GM23338 (cell line): Measurements from ENCODE around the gene TMTC2.

ENCODE experiments used
- CTCF ChIP-seq, 2 experiments: fragments of 200-600 bp in 1 of 2; sonication (generic) in 1 of 2; conservative IDR thresholded peaks; 2 replicates each; pipeline versions ENCODE4 v1.5.1 to v1.6.1; 2016 to 2017; ENCODE audit warnings: antibody characterized with exemption in 2 of 2, low read depth in 2 of 2, mild to moderate bottlenecking in 2 of 2, moderate library complexity in 1 of 2
- EZH2 ChIP-seq: fragments of 200-600 bp; sonication (generic); IDR thresholded peaks from one replicate; pipeline ENCODE4 v1.8.0; 2017; ENCODE audit warnings: antibody characterized with exemption, mild to moderate bottlenecking, low read depth; ENCODE audit not compliant: unreplicated experiment
- POLR2AphosphoS5 ChIP-seq: IDR thresholded peaks from 2 replicates; pipeline ENCODE4 v1.6.1; 2016; ENCODE audit warnings: antibody characterized with exemption, low read depth

GRCh38 chr12:82705774-82706173, 19.1 kb downstream of the TMTC2 start:
- TF ChIP-seq CTCF (conservative IDR thresholded peaks at IDR 0.05; ENCODE audit: low read depth in 2 of 2) (no peak), POLR2AphosphoS5 (no peak), EZH2 (no peak)
